Endothelial cell of umbilical vein (primary cell): Measurements from ENCODE around the gene CASP9.

Source experiments
- POLR2A ChIP-seq: IDR thresholded peaks from 2 replicates; pipeline ENCODE4 v1.6.1; 2012; ENCODE audit warnings: low read depth, mild to moderate bottlenecking, control low read depth, low read length
- TF ChIP-seq, protein P1 (sequence below), 2 donors: IDR thresholded peaks; 1 replicate in 1 of 2; 2 replicates in 1 of 2; pipeline ENCODE4 v1.5.1; 2011; ENCODE audit warnings: low read length in 2 of 2, mild to moderate bottlenecking in 2 of 2, moderate library complexity in 2 of 2, control low read depth in 1 of 2, inconsistent platforms in 1 of 2, low read depth in 1 of 2; ENCODE audit not compliant: insufficient read depth in 1 of 2; ENCODE audit errors: extremely low read depth in 1 of 2

DNA sequence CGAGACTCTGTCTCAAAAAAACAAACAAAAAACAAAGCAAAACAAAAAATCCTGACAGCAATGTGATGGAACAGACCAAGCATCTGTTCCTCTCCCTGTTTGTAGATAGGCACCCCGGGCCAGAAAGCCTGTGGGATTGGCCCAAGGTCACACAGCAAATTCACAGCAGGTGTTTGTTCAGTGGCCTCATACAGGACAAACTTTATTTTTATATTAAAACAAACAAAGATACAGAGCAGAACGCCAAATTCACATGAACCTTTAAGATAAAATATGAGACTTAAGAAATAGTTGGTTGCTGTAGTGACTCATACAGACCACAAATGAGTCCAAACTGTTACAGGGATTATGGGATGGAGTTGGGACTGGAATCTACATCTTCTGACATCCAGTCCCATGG, 69.8 kb downstream of the CASP9 start:
- TF ChIP-seq POLR2A: no peak
- TF ChIP-seq, protein P1, sequence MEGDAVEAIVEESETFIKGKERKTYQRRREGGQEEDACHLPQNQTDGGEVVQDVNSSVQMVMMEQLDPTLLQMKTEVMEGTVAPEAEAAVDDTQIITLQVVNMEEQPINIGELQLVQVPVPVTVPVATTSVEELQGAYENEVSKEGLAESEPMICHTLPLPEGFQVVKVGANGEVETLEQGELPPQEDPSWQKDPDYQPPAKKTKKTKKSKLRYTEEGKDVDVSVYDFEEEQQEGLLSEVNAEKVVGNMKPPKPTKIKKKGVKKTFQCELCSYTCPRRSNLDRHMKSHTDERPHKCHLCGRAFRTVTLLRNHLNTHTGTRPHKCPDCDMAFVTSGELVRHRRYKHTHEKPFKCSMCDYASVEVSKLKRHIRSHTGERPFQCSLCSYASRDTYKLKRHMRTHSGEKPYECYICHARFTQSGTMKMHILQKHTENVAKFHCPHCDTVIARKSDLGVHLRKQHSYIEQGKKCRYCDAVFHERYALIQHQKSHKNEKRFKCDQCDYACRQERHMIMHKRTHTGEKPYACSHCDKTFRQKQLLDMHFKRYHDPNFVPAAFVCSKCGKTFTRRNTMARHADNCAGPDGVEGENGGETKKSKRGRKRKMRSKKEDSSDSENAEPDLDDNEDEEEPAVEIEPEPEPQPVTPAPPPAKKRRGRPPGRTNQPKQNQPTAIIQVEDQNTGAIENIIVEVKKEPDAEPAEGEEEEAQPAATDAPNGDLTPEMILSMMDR (IDR thresholded peaks at IDR 0.05; ENCODE audit: extremely low read depth in 1 of 2, insufficient read depth in 1 of 2, low read depth in 1 of 2, low read length in 2 of 2): no peak
